PC-9 (cell line): ENCODE measurements around the gene DCST2. TPM values are rescaled to one million over a fixed set of nuclear protein-coding genes. Genes with fewer than 3 reads are reported as not detected.

Experiments
- BruUV-seq: library from RNA; stranded (reverse); fragments of 400-500 nt; replicated peaks from 2 replicates; lab custom pipeline; 2021; lab: Mats Ljungman, UMichigan
- CTCF ChIA-PET: fragments of 300-600 bp; sonication (Branson Sonifier 250); formaldehyde crosslinking; loops from one replicate; lab custom pipeline; 2022; ENCODE audit warnings: antibody characterized with exemption; lab: Charles Lee
- POLR2A ChIA-PET: fragments of 300-600 bp; sonication (Branson Sonifier 250); formaldehyde crosslinking; loops from one replicate; lab custom pipeline; 2022; ENCODE audit warnings: antibody characterized with exemption; ENCODE audit not compliant: unreplicated experiment; lab: Charles Lee
- DNase-seq, 2 experiments: peaks; one replicate each; pipeline versions ENCODE4 v3.0.0 to v3.0.0-alpha.2; 2015 to 2022; ENCODE audit warnings: mixed read lengths in 1 of 2
- H2AFZ ChIP-seq: fragments of 200-600 bp; sonication (generic); 2 replicates; pipeline ENCODE4 v1.8.1; 2017; ENCODE audit warnings: antibody characterized with exemption
- H3F3A ChIP-seq: fragments of 200-600 bp; sonication (generic); 2 replicates; pipeline ENCODE4 v1.8.1; 2017; ENCODE audit warnings: antibody characterized with exemption, mild to moderate bottlenecking, low read depth; ENCODE audit not compliant: insufficient read depth
- H3K27ac ChIP-seq: fragments of 200-600 bp; sonication (generic); 2 replicates; pipeline ENCODE4 v1.6.1; 2016; ENCODE audit warnings: mixed run types
- H3K27me3 ChIP-seq: fragments of 200-600 bp; sonication (generic); 2 replicates; pipeline ENCODE4 v1.6.1; 2016; ENCODE audit warnings: low read depth, mixed run types; ENCODE audit not compliant: insufficient read depth
- H3K36me3 ChIP-seq: fragments of 200-600 bp; sonication (generic); 2 replicates; pipeline ENCODE4 v1.6.1; 2016; ENCODE audit warnings: low read depth, mixed run types
- H3K4me1 ChIP-seq: fragments of 200-600 bp; sonication (generic); replicated peaks from 2 replicates; pipeline ENCODE4 v1.6.1; 2016; ENCODE audit warnings: mixed run types; ENCODE audit not compliant: insufficient read depth
- H3K4me2 ChIP-seq: fragments of 200-600 bp; sonication (generic); 2 replicates; pipeline ENCODE4 v1.6.1; 2017; ENCODE audit warnings: mixed run types
- H3K4me3 ChIP-seq: fragments of 200-600 bp; sonication (generic); 2 replicates; pipeline ENCODE4 v1.6.1; 2016; ENCODE audit warnings: mixed run types
- H3K79me2 ChIP-seq: fragments of 200-600 bp; sonication (generic); 2 replicates; pipeline ENCODE4 v1.6.1; 2017; ENCODE audit warnings: low read depth, mixed run types
- H3K9me2 ChIP-seq: fragments of 200-600 bp; sonication (generic); 2 replicates; pipeline ENCODE4 v1.8.1; 2017; ENCODE audit warnings: mild to moderate bottlenecking; ENCODE audit not compliant: insufficient read depth
- H3K9me3 ChIP-seq: fragments of 200-600 bp; sonication (generic); 2 replicates; pipeline ENCODE4 v1.8.1; 2016; ENCODE audit warnings: low read depth; ENCODE audit not compliant: insufficient read depth
- H4K20me1 ChIP-seq: fragments of 200-600 bp; sonication (generic); 2 replicates; pipeline ENCODE4 v1.8.1; 2017; ENCODE audit not compliant: insufficient read depth
- CTCF ChIP-seq: fragments of 200-600 bp; sonication (generic); conservative IDR thresholded peaks from 2 replicates; pipeline ENCODE4 v1.6.1; 2017; ENCODE audit warnings: mixed run types, antibody characterized with exemption, mild to moderate bottlenecking, moderate library complexity
- EZH2 ChIP-seq: fragments of 200-600 bp; sonication (generic); IDR thresholded peaks from 2 replicates; pipeline ENCODE4 v1.8.0; 2017; ENCODE audit warnings: antibody characterized with exemption, low read depth
- intact Hi-C: fragments of 100-400 bp; cut with micrococcal nuclease; formaldehyde crosslinking; loops from one replicate; pipeline ENCODE4 v1.10.0; 2022; ENCODE audit not compliant: unreplicated experiment
- total RNA-seq: library from RNA; stranded (reverse); gene quantifications from 2 replicates; pipeline ENCODE4 v1.2.3, GENCODE V29; 2021

The DCST2 gene
- total RNA-seq, 1 experiment from 2014 or later, result 4.4 TPM

GRCh38 chr1:155016231-155016831 lies 17.2 kb downstream of the DCST2 start:
- TF ChIP-seq EZH2 (no peak), CTCF (no peak)
- Histone ChIP-seq H3K9me2 (no peaks in the 10 kb centered on the region), H2AFZ (no peak overlapping the region), H3K79me2 (peaks cover 4% of the 10 kb centered on the region; the same call in 1 of the 2 replicates), H4K20me1 (peaks cover 17% of the 10 kb centered on the region), H3K4me1 (peaks cover 28% of the 10 kb centered on the region), H3K27me3 (no peaks in the 10 kb centered on the region), H3K4me3 (no peak overlapping the region), H3K9me3 (no peaks in the 10 kb centered on the region), H3F3A (peaks cover 37% of the 10 kb centered on the region), H3K4me2 (no peak overlapping the region), H3K27ac (peak overlapping the region; percentile 53), H3K36me3 (no peaks in the 10 kb centered on the region)
- no TSS peak for BruUV-seq
- intact Hi-C loops, result loop anchor here (2.0 kb wide), 3 partner anchors 28 to 56 kb away; partner anchors contain the start of genes PYGO2 and SHC1
- no peak for DNase-seq
- ChIA-PET CTCF (interaction anchor here (1.0 to 1.5 kb wide), 2 partner anchors 14 to 46 kb away, joined by 7 to 17 read pairs; partner anchors contain the start of genes SHC1 and ZBTB7B), POLR2A (interaction anchor here (0.6 to 0.7 kb wide), 3 partner anchors 9 to 76 kb away, joined by 4 to 5 read pairs (median 4); no protein-coding TSS in a partner anchor)

- H4K20me1 ChIP-seq, result peaks cover 23% of the 10 kb centered on the region
- peaks cover 4% of the 10 kb centered on the region; the same call in 1 of the 2 replicates for H3K79me2 ChIP-seq
- H2AFZ ChIP-seq, result no peak overlapping the region
- DNase-seq, result no peak
- H3K4me3 ChIP-seq, result no peak overlapping the region
- H3K36me3 ChIP-seq, result no peaks in the 10 kb centered on the region
- ChIA-PET POLR2A (interaction anchor here (0.6 to 0.7 kb wide), 2 partner anchors 10 to 12 kb away, joined by 4 to 5 read pairs; no protein-coding TSS in a partner anchor), CTCF (no interaction called here)
- H3K4me1 ChIP-seq, result peaks cover 28% of the 10 kb centered on the region
- no peak overlapping the region for H3K4me2 ChIP-seq
- peaks cover 37% of the 10 kb centered on the region for H3F3A ChIP-seq
- no peaks in the 10 kb centered on the region for H3K27me3 ChIP-seq
- H3K27ac ChIP-seq, result no peak overlapping the region
- no TSS peak for BruUV-seq
- no peaks in the 10 kb centered on the region for H3K9me3 ChIP-seq
- H3K9me2 ChIP-seq, result no peaks in the 10 kb centered on the region
- intact Hi-C loops, result loop anchor here (2.0 kb wide), 3 partner anchors 29 to 55 kb away; partner anchors contain the start of genes PYGO2 and SHC1
- TF ChIP-seq CTCF, result no peak
- no peak for TF ChIP-seq EZH2
These were observed 17.9 kb downstream of the DCST2 start for GRCh38 chr1:155015527-155016230.

- TF ChIP-seq CTCF, result no peak
- TF ChIP-seq EZH2, result no peak
- H3K4me1 ChIP-seq, result peaks cover 28% of the 10 kb centered on the region
- no peak for DNase-seq
- peaks cover 23% of the 10 kb centered on the region for H4K20me1 ChIP-seq
- H3K9me3 ChIP-seq, result no peaks in the 10 kb centered on the region
- ChIA-PET CTCF (interaction anchor here (0.5 kb wide), 1 partner anchor 68 kb away, joined by 7 read pairs; no protein-coding TSS in a partner anchor), POLR2A (no interaction called here)
- no peaks in the 10 kb centered on the region for H3K36me3 ChIP-seq
- H3K27ac ChIP-seq, result no peak overlapping the region
- no peaks in the 10 kb centered on the region for H3K27me3 ChIP-seq
- no peaks in the 10 kb centered on the region for H3K9me2 ChIP-seq
- peaks cover 4% of the 10 kb centered on the region; the same call in 1 of the 2 replicates for H3K79me2 ChIP-seq
- no peak overlapping the region for H3K4me2 ChIP-seq
- no TSS peak for BruUV-seq
- intact Hi-C loops, result no loop called here
- no peak overlapping the region for H3K4me3 ChIP-seq
- H2AFZ ChIP-seq, result no peak overlapping the region
- peaks cover 37% of the 10 kb centered on the region for H3F3A ChIP-seq
These were observed 18.7 kb downstream of the DCST2 start for GRCh38 chr1:155014709-155015508.
